GM12878 (cell line): ENCODE results near the gene AP3S2. TPM values are rescaled to one million over a fixed set of nuclear protein-coding genes. Genes with fewer than 3 reads are reported as not detected.

Experiments used
- ATAC-seq: fragments of 200-7000 bp; cut with Tn5 transposase; 3 replicates; pipeline ENCODE4 v1.9.1; 2020; ENCODE audit warnings: mild to moderate bottlenecking, moderate library complexity
- BruUV-seq: library from RNA; stranded (reverse); fragments of 400-500 nt; replicated peaks from 2 replicates; lab custom pipeline; 2021; lab: Mats Ljungman, UMichigan
- CTCF ChIA-PET: fragments of 300-600 bp; sonication (Branson Sonifier 250); formaldehyde crosslinking; extraction: SDS; loops from one replicate; lab custom pipeline; 2021; ENCODE audit warnings: inconsistent platforms; lab: Yijun Ruan, JAX
- POLR2A ChIA-PET: fragments of 350-600 bp; formaldehyde crosslinking; extraction: SDS; loops from one replicate; lab custom pipeline; 2021; ENCODE audit warnings: inconsistent platforms; lab: Charles Lee
- RAD21 ChIA-PET: fragments of 300-600 bp; sonication (Branson Sonifier 250); formaldehyde crosslinking; loops from one replicate; lab custom pipeline; 2023; ENCODE audit warnings: antibody characterized with exemption; ENCODE audit not compliant: unreplicated experiment; lab: Charles Lee
- SMC1A ChIA-PET: fragments of 300-600 bp; sonication (Branson Sonifier 250); formaldehyde crosslinking; loops from one replicate; lab custom pipeline; 2023; ENCODE audit not compliant: unreplicated experiment, uncharacterized antibody; lab: Charles Lee
- DNase-seq: peaks from one replicate; pipeline ENCODE4 v3.0.0-alpha.2; 2011; ENCODE audit warnings: low read depth, low spot score
- FAIRE-seq: peaks from 3 replicates; lab custom pipeline; 2011; peaks lifted over from hg19 to GRCh38; lab: Jason Lieb, UNC
- H2AFZ ChIP-seq: 2 replicates; pipeline ENCODE4 v1.6.0; 2011; ENCODE audit warnings: low read depth, low read length, control low read depth; ENCODE audit not compliant: control insufficient read depth
- H3K27ac ChIP-seq: 2 replicates; pipeline ENCODE4 v1.5.1; 2011; ENCODE audit warnings: control low read depth; ENCODE audit not compliant: control insufficient read depth, insufficient read depth
- H3K27me3 ChIP-seq, 2 experiments: replicated peaks in 1 of 2; 2 replicates each; pipeline versions ENCODE4 v1.6.0 to v1.6.1; 2011; ENCODE audit warnings: low read length in 1 of 2; ENCODE audit not compliant: control insufficient read depth in 2 of 2, insufficient read depth in 2 of 2
- H3K36me3 ChIP-seq, 2 experiments: 2 replicates each; pipeline ENCODE4 v1.5.1; 2011; ENCODE audit warnings: low read length in 1 of 2; ENCODE audit not compliant: control insufficient read depth in 2 of 2, insufficient read depth in 2 of 2
- H3K4me1 ChIP-seq: 2 replicates; pipeline ENCODE4 v1.6.1; 2011; ENCODE audit warnings: mild to moderate bottlenecking, low read length, moderate library complexity, mixed read lengths; ENCODE audit not compliant: control insufficient read depth, insufficient read depth
- H3K4me2 ChIP-seq: 2 replicates; pipeline ENCODE4 v1.6.0; 2011; ENCODE audit warnings: control low read depth; ENCODE audit not compliant: control insufficient read depth, insufficient read depth
- H3K4me3 ChIP-seq: fragments of 200-600 bp; sonication (generic); 2 replicates; pipeline ENCODE4 v1.5.1; 2016
- H3K79me2 ChIP-seq: 2 replicates; pipeline ENCODE4 v1.6.0; 2011; ENCODE audit warnings: low read length; ENCODE audit not compliant: control insufficient read depth, insufficient read depth
- H3K9ac ChIP-seq: 2 replicates; pipeline ENCODE4 v1.8.0; 2011; ENCODE audit warnings: low read length, control low read depth, mixed read lengths; ENCODE audit not compliant: control insufficient read depth, insufficient read depth
- H3K9me3 ChIP-seq: replicated peaks from 3 replicates; pipeline ENCODE4 v1.5.1; 2011; ENCODE audit warnings: mild to moderate bottlenecking, low read length; ENCODE audit not compliant: control insufficient read depth, insufficient read depth
- H4K20me1 ChIP-seq: 2 replicates; pipeline ENCODE4 v1.6.0; 2011; ENCODE audit not compliant: control insufficient read depth, insufficient read depth
- ATF2 ChIP-seq: IDR thresholded peaks from 2 replicates; pipeline ENCODE4 v1.6.1; 2012; ENCODE audit warnings: low read length, inconsistent platforms
- ATF7 ChIP-seq: fragments of 450-650 bp; IDR thresholded peaks from 2 replicates; pipeline ENCODE4 v1.6.1; 2016; ENCODE audit warnings: low read depth, mild to moderate bottlenecking
- BRCA1 ChIP-seq: IDR thresholded peaks from 2 replicates; pipeline ENCODE4 v1.6.1; 2011; ENCODE audit warnings: low read depth, low read length, improper control_type of control experiment
- CREB1 ChIP-seq: IDR thresholded peaks from 2 replicates; pipeline ENCODE4 v1.6.1; 2012; ENCODE audit warnings: low read depth, mild to moderate bottlenecking, inconsistent platforms
- ESRRA ChIP-seq: IDR thresholded peaks from 2 replicates; pipeline ENCODE4 v1.6.1; 2012; ENCODE audit warnings: mild to moderate bottlenecking, low read length, improper control_type of control experiment
- EZH2 ChIP-seq: IDR thresholded peaks from 2 replicates; pipeline ENCODE4 v1.6.1; 2012; ENCODE audit warnings: low read depth, mild to moderate bottlenecking, control low read depth, inconsistent platforms, low read length, borderline replicate concordance; ENCODE audit not compliant: control insufficient read depth
- FOXM1 ChIP-seq: IDR thresholded peaks from 2 replicates; pipeline ENCODE4 v1.6.1; 2012; ENCODE audit warnings: low read depth, mild to moderate bottlenecking, inconsistent platforms, low read length, moderate library complexity
- IKZF2 ChIP-seq, 2 experiments: fragments of 450-650 bp; IDR thresholded peaks; 2 replicates each; pipeline ENCODE4 v1.6.1; 2017; ENCODE audit warnings: mild to moderate bottlenecking in 2 of 2, moderate library complexity in 2 of 2
- MTA3 ChIP-seq: IDR thresholded peaks from 2 replicates; pipeline ENCODE4 v1.6.1; 2012; ENCODE audit warnings: low read length, inconsistent platforms, borderline replicate concordance
- NFYA ChIP-seq: IDR thresholded peaks from 2 replicates; pipeline ENCODE4 v1.6.1; 2011; ENCODE audit warnings: low read depth, mild to moderate bottlenecking, low read length, improper control_type of control experiment, borderline replicate concordance
- NFYB ChIP-seq: IDR thresholded peaks from 2 replicates; pipeline ENCODE4 v1.6.1; 2011; ENCODE audit warnings: low read depth, mild to moderate bottlenecking, low read length, improper control_type of control experiment, moderate library complexity; ENCODE audit not compliant: insufficient read depth
- PBX3 ChIP-seq: IDR thresholded peaks from 2 replicates; pipeline ENCODE4 v1.6.1; 2011; ENCODE audit warnings: mild to moderate bottlenecking, low read depth, low read length, moderate library complexity; ENCODE audit not compliant: insufficient replicate concordance
- RAD51 ChIP-seq: fragments of 450-650 bp; IDR thresholded peaks from 2 replicates; pipeline ENCODE4 v1.6.1; 2016; ENCODE audit warnings: moderate library complexity, mild to moderate bottlenecking, inconsistent platforms
- RELA ChIP-seq: fragments of 450-650 bp; IDR thresholded peaks from 2 replicates; pipeline ENCODE4 v1.8.0; 2014; ENCODE audit warnings: borderline replicate concordance; ENCODE audit not compliant: partially characterized antibody
- RELB ChIP-seq: fragments of 450-650 bp; IDR thresholded peaks from 2 replicates; pipeline ENCODE4 v1.6.1; 2017; ENCODE audit warnings: low read depth, mild to moderate bottlenecking, moderate library complexity
- TCF7 ChIP-seq: IDR thresholded peaks from 2 replicates; pipeline ENCODE4 v1.6.1; 2014; ENCODE audit warnings: antibody characterized with exemption, borderline replicate concordance
- ZNF217 ChIP-seq: fragments of 450-650 bp; IDR thresholded peaks from 2 replicates; pipeline ENCODE4 v1.6.1; 2017; ENCODE audit warnings: antibody characterized with exemption, mild to moderate bottlenecking
- ZNF622 ChIP-seq: fragments of 450-650 bp; IDR thresholded peaks from 2 replicates; pipeline ENCODE4 v1.6.1; 2017; ENCODE audit warnings: mild to moderate bottlenecking, inconsistent platforms
- WGBS: methylation state at CpG from one replicate; pipeline ENCODE4 v1.1.6; 2016; ENCODE audit warnings: low lambda C conversion rate; ENCODE audit not compliant: insufficient replicate concordance, insufficient coverage; ENCODE audit errors: missing lambda C conversion rate; 5-methylcytosine and 5-hydroxymethylcytosine counted together
- in situ Hi-C: fragments of 300-500 bp; cut with MboI; formaldehyde crosslinking; loops from 9 replicates; pipeline ENCODE4 v1.14.3; 2018; ENCODE audit warnings: mixed read lengths
- intact Hi-C: fragments of 100-400 bp; cut with micrococcal nuclease; formaldehyde crosslinking; loops from one replicate; pipeline ENCODE4 v1.14.2; 2022; ENCODE audit not compliant: unreplicated experiment
- polyA plus RNA-seq, 11 experiments: library from polyadenylated mRNA; depleted of rRNA in 4 of 11; unstranded in 6 of 11; stranded (reverse) in 5 of 11; fragments of >200 nt; fragmentation: Nextera tagmentation in 4 of 11; fragmentation: Illumina TruSeq in 1 of 11; extraction: Ambion mirVana in 4 of 11; extraction: Trizol in 1 of 11; gene quantifications; 1 replicate in 1 of 11; 2 replicates in 10 of 11; pipeline versions ENCODE4 v1.2.1 to v1.2.3, GENCODE V29; 2011 to 2016; ENCODE audit warnings: inconsistent platforms in 2 of 11, missing spikeins in 2 of 11, low read depth in 1 of 11
- total RNA-seq, 4 experiments: library from RNA; depleted of rRNA in 3 of 4; stranded (reverse); fragments of >200 nt in 3 of 4; fragmentation: Illumina TruSeq in 1 of 4; extraction: Trizol in 1 of 4; gene quantifications; 2 replicates each; pipeline versions ENCODE4 v1.2.1 to v1.2.3, GENCODE V29; 2013 to 2021

Gene AP3S2
- total and polyA plus RNA-seq, 10 of the 15 experiments (the other 5 are each of a cell fraction or from before 2014, with no cell fraction given), result 10.0 to 43.6 (median 26.0) TPM

DNA sequence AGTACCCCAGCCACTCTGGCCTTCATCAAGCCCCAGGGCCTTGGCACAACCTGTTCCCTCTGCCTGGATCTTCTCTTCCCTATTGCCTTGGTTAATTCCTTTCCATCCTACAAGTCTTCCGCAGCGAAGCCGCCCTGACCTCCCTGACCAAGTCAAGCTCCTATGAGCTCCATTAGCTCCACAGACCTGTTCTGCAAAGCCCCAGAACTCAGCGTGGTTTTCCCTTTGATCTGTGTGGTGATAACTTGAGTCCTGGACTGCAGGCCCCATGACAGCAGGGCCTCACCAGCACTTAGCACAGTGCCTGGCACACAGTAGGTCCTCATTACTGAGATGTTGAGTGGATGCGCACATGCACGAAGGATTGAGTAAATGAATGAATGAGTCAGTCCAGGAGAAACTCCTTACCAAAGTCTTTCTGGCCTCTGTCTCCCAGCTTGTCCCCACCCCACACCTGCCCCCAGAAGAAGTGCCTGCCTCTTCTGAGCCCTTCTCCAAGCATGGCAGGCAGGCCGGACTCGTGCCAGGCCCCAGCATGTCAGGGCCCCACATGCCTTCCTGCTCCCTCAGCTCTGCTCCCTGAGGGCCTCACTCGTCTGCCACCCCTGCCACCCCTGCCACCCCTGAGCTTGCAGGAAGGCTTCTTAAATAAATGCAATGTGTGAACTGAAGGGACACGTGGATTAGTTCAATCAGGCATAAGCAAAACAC, 85.5 kb downstream of the AP3S2 start (continued):
- TF ChIP-seq IKZF2 (IDR thresholded peaks at IDR 0.05) (no peak), FOXM1 (no peak), ZNF622 (no peak), CREB1 (no peak), ATF7 (no peak)

GRCh38 chr15:89807689-89808088, 86.1 kb downstream of the AP3S2 start:
- in situ Hi-C loops (no loop called here), intact Hi-C loops (no loop called here)
- no peak overlapping the region for H3K9ac ChIP-seq
- no peaks in the 10 kb centered on the region for H3K4me1 ChIP-seq
- no peaks in the 10 kb centered on the region for H3K79me2 ChIP-seq
- 52% methylated on average over 6 of the region's 6 CpGs for WGBS
- SMC1A ChIA-PET, result interaction anchor here (1.0 kb wide), 1 partner anchor 47 kb away, joined by 3 read pairs; no protein-coding TSS in a partner anchor
- no peaks in the 10 kb centered on the region for H3K36me3 ChIP-seq
- FAIRE-seq (no peak), DNase-seq (no peak), ATAC-seq (no peak)
- no peak overlapping the region for H3K4me2 ChIP-seq
- no peak overlapping the region for H2AFZ ChIP-seq
- no peak overlapping the region for H3K4me3 ChIP-seq
- H3K9me3 ChIP-seq, result no peaks in the 10 kb centered on the region
- CTCF ChIA-PET, result interaction anchor here (1.0 kb wide), 1 partner anchor 47 kb away, joined by 4 read pairs; no protein-coding TSS in a partner anchor
- H3K27me3 ChIP-seq, result no peaks in the 10 kb centered on the region; a peak in 1 of 4 replicates
- no peak overlapping the region for H3K27ac ChIP-seq
- POLR2A ChIA-PET, result no interaction called here
- RAD21 ChIA-PET, result no interaction called here
- H4K20me1 ChIP-seq, result no peaks in the 10 kb centered on the region; the same call in 1 of the 2 replicates
- no TSS peak for BruUV-seq
- no peak for TF ChIP-seq NFYB
- TF ChIP-seq IKZF2 (IDR thresholded peaks at IDR 0.05), result no peak
- TF ChIP-seq EZH2, result no peak
- TF ChIP-seq PBX3, result no peak
- no peak for TF ChIP-seq BRCA1
- TF ChIP-seq ATF2, result no peak
- no peak for TF ChIP-seq ZNF217
- no peak for TF ChIP-seq RELB
- TF ChIP-seq MTA3, result no peak
- TF ChIP-seq ESRRA, result no peak
- TF ChIP-seq NFYA, result no peak
- no peak for TF ChIP-seq TCF7
- no peak for TF ChIP-seq RELA
- TF ChIP-seq RAD51, result no peak
